HL-60/S4 (cell line): ENCODE results near the gene SLC15A4.

Source experiments
- in situ Hi-C: fragments of 300-500 bp; cut with MboI; formaldehyde crosslinking; loops from 2 replicates; pipeline ENCODE4 v1.14.3; 2022; ENCODE audit warnings: low sequenced_read_pairs

SLC15A4 gene

GRCh38 chr12:128794661-128795529 is 28.9 kb downstream of the SLC15A4 start:
- in situ Hi-C loops: no loop called here

- in situ Hi-C loops: no loop called here
Measured at GRCh38 chr12:128793701-128794100, 30.1 kb downstream of the SLC15A4 start.

GRCh38 chr12:128792881-128793280 is 30.9 kb downstream of the SLC15A4 start:
- in situ Hi-C loops: no loop called here

GRCh38 chr12:128792398-128792797 is 31.4 kb downstream of the SLC15A4 start:
- in situ Hi-C loops: no loop called here

- in situ Hi-C loops: no loop called here
Measured at GRCh38 chr12:128791395-128792322, 32.1 kb downstream of the SLC15A4 start.

- in situ Hi-C loops: no loop called here
Measured at GRCh38 chr12:128790653-128791373, 32.9 kb downstream of the SLC15A4 start.

GRCh38 chr12:128790221-128790620 is 33.5 kb downstream of the SLC15A4 start:
- in situ Hi-C loops: no loop called here

GRCh38 chr12:128789356-128789929 is 34.3 kb downstream of the SLC15A4 start:
- in situ Hi-C loops: no loop called here

- in situ Hi-C loops: no loop called here
Measured at GRCh38 chr12:128787827-128788226, 35.9 kb downstream of the SLC15A4 start.

GRCh38 chr12:128786741-128787391 is 36.9 kb downstream of the SLC15A4 start:
- in situ Hi-C loops: no loop called here

GRCh38 chr12:128784030-128784760 is 39.6 kb downstream of the SLC15A4 start:
- in situ Hi-C loops: no loop called here

- in situ Hi-C loops: no loop called here
Measured at GRCh38 chr12:128783129-128783574, 40.6 kb downstream of the SLC15A4 start.

- in situ Hi-C loops: no loop called here
Measured at GRCh38 chr12:128779901-128780300, 43.9 kb downstream of the SLC15A4 start.

- in situ Hi-C loops: no loop called here
Measured at GRCh38 chr12:128772249-128772648, 51.5 kb downstream of the SLC15A4 start.

- in situ Hi-C loops: no loop called here
Measured at GRCh38 chr12:128771681-128772080, 52.1 kb downstream of the SLC15A4 start.

- in situ Hi-C loops: no loop called here
Measured at GRCh38 chr12:128767518-128767917, 56.2 kb downstream of the SLC15A4 start.

GRCh38 chr12:128766738-128767501 is 56.8 kb downstream of the SLC15A4 start:
- in situ Hi-C loops: no loop called here

- in situ Hi-C loops: no loop called here
Measured at GRCh38 chr12:128763395-128763794, 60.4 kb downstream of the SLC15A4 start.

- in situ Hi-C loops: no loop called here
Measured at GRCh38 chr12:128761379-128761790, 62.4 kb downstream of the SLC15A4 start.
